ENCODE data around the gene SERPINE1. TPM values are rescaled to one million over a fixed set of nuclear protein-coding genes. Genes with fewer than 3 reads are reported as not detected.

The SERPINE1 gene
- total and polyA plus RNA-seq, 2 of the 13 experiments (the other 11 are each of a cell fraction or from before 2014, with no cell fraction given): 21.2 to 1,576 TPM

DNA sequence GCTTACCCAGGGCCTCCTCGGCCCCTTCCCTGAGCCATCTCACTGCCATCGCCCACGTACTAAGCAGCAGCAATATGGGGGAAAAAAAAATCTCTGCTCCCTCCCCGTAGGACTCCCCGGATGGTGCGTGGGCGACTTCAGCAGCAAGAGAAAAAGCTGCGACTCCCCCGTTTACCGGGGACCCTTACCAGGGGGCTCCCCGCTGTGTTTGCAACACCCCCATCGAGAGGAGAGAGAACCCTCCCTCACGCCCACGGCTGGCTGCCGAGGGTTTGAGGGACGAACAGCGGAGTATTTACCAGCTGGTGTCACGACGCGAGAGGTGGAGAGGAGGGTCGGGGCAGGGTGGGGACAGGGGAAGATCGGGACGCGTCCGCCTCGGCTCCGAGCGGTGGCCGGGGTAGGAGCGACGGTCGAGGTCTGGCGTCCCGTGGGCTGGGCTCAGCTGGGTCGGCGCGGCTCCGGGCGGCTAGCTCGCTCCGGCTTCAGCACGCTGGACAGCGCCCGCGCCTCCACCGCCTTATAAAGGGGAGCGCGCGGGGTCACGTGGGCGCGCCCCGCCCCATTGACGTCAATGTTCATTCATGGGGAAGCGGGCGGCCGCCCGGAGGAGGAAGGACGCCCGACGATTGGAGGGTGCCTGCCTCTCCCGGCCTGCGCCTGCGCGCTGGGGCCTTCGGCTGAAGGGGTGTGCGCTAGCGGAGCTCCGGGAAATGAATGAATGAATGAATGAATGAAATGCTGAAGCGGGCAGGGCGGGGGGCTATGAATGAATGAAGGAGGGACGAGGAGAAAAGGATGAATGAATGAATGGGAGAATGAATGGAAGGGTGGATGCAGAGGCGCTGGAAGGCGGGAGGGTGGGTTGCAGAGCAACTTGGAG, 38.4 kb downstream of the SERPINE1 start, which contains the start of gene VGF (continued):
- TF ChIP-seq ZNF513 (CRISPR knock-in tag; conservative IDR thresholded peaks at IDR 0.05) (no peak), ZNF616 (CRISPR knock-in tag; IDR thresholded peaks at IDR 0.05; ENCODE audit: low read depth) (peak; percentile 98), ZNF879 (CRISPR knock-in tag; IDR thresholded peaks at IDR 0.05) (peak; percentile 88; the same call in 1 of the 2 replicates), ZNF143 (CRISPR knock-in tag; IDR thresholded peaks at IDR 0.05) (peak; percentile 64), RAD51 (IDR thresholded peaks at IDR 0.05; ENCODE audit: borderline replicate concordance) (peak; percentile 89), ZNF441 (CRISPR knock-in tag; IDR thresholded peaks at IDR 0.05; ENCODE audit: borderline replicate concordance) (peak; percentile 96), ZEB1 (IDR thresholded peaks at IDR 0.05; ENCODE audit: insufficient replicate concordance, low read depth) (no peak), FUBP1 (CRISPR knock-in tag; IDR thresholded peaks at IDR 0.05; ENCODE audit: borderline replicate concordance) (0 out of 2 replicates have a peak, but pooled peaks have one; percentile 95), ZNF674 (CRISPR knock-in tag; IDR thresholded peaks at IDR 0.05; ENCODE audit: low read depth) (peak; percentile 96; the same call in 1 of the 2 replicates), MED1 (CRISPR knock-in tag; IDR thresholded peaks at IDR 0.05) (peak; percentile 85), GABPA (IDR thresholded peaks at IDR 0.05; ENCODE audit: low read depth, low read length) (no peak), GABPA (CRISPR knock-in tag; IDR thresholded peaks at IDR 0.05; ENCODE audit: low read depth) (no peak)
- TF ChIP-seq, protein P1, sequence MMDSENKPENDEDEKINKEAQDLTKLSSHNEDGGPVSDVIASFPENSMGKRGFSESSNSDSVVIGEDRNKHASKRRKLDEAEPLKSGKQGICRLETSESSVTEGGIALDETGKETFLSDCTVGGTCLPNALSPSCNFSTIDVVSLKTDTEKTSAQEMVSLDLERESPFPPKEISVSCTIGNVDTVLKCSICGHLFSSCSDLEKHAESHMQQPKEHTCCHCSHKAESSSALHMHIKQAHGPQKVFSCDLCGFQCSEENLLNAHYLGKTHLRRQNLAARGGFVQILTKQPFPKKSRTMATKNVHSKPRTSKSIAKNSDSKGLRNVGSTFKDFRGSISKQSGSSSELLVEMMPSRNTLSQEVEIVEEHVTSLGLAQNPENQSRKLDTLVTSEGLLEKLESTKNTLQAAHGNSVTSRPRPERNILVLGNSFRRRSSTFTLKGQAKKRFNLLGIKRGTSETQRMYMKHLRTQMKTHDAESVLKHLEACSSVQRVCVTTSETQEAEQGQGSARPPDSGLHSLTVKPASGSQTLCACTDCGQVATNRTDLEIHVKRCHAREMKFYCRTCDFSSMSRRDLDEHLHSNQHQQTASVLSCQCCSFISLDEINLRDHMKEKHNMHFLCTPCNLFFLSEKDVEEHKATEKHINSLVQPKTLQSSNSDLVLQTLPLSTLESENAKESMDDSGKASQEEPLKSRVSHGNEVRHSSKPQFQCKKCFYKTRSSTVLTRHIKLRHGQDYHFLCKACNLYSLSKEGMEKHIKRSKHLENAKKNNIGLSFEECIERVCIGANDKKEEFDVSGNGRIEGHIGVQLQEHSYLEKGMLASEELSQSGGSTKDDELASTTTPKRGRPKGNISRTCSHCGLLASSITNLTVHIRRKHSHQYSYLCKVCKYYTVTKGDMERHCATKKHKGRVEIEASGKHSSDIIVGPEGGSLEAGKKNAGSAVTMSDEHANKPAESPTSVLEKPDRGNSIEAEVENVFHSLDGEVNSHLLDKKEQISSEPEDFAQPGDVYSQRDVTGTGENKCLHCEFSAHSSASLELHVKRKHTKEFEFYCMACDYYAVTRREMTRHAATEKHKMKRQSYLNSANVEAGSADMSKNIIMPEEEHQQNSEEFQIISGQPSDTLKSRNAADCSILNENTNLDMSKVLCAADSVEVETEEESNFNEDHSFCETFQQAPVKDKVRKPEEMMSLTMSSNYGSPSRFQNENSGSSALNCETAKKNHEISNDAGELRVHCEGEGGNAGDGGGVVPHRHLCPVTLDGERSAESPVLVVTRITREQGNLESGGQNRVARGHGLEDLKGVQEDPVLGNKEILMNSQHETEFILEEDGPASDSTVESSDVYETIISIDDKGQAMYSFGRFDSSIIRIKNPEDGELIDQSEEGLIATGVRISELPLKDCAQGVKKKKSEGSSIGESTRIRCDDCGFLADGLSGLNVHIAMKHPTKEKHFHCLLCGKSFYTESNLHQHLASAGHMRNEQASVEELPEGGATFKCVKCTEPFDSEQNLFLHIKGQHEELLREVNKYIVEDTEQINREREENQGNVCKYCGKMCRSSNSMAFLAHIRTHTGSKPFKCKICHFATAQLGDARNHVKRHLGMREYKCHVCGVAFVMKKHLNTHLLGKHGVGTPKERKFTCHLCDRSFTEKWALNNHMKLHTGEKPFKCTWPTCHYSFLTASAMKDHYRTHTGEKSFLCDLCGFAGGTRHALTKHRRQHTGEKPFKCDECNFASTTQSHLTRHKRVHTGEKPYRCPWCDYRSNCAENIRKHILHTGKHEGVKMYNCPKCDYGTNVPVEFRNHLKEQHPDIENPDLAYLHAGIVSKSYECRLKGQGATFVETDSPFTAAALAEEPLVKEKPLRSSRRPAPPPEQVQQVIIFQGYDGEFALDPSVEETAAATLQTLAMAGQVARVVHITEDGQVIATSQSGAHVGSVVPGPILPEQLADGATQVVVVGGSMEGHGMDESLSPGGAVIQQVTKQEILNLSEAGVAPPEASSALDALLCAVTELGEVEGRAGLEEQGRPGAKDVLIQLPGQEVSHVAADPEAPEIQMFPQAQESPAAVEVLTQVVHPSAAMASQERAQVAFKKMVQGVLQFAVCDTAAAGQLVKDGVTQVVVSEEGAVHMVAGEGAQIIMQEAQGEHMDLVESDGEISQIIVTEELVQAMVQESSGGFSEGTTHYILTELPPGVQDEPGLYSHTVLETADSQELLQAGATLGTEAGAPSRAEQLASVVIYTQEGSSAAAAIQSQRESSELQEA (CRISPR knock-in tag; IDR thresholded peaks at IDR 0.05; ENCODE audit: not compliant biosample characterization): peak; percentile 95
- TF ChIP-seq, protein P2, sequence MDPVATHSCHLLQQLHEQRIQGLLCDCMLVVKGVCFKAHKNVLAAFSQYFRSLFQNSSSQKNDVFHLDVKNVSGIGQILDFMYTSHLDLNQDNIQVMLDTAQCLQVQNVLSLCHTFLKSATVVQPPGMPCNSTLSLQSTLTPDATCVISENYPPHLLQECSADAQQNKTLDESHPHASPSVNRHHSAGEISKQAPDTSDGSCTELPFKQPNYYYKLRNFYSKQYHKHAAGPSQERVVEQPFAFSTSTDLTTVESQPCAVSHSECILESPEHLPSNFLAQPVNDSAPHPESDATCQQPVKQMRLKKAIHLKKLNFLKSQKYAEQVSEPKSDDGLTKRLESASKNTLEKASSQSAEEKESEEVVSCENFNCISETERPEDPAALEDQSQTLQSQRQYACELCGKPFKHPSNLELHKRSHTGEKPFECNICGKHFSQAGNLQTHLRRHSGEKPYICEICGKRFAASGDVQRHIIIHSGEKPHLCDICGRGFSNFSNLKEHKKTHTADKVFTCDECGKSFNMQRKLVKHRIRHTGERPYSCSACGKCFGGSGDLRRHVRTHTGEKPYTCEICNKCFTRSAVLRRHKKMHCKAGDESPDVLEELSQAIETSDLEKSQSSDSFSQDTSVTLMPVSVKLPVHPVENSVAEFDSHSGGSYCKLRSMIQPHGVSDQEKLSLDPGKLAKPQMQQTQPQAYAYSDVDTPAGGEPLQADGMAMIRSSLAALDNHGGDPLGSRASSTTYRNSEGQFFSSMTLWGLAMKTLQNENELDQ (CRISPR knock-in tag; IDR thresholded peaks at IDR 0.05; ENCODE audit: borderline replicate concordance): peak; percentile 96

Measured in HepG2 (cell line).